Left lung (tissue), 10 donors: ENCODE results near the gene ALX4. TPM values are rescaled to one million over a fixed set of nuclear protein-coding genes. Genes with fewer than 3 reads are reported as not detected.

Source experiments
- ATAC-seq: fragments of 200-7000 bp; cut with Tn5 transposase; one replicate; pipeline ENCODE4 v1.9.1; 2020; ENCODE audit warnings: moderate library complexity
- DNase-seq, 4 donors: peaks; one replicate each; pipeline ENCODE4 v3.0.0-alpha.2; 2013 to 2020
- H3K27ac ChIP-seq, 2 donors: fragments of 200-600 bp; sonication (generic) in 1 of 2; one replicate each; pipeline versions ENCODE4 v1.5.0 to v1.8.0; 2020 to 2021
- H3K27me3 ChIP-seq, 2 donors: fragments of 200-600 bp; sonication (generic) in 1 of 2; one replicate each; pipeline versions ENCODE4 v1.5.0 to v1.8.0; 2020 to 2021
- H3K36me3 ChIP-seq, 2 donors: fragments of 200-600 bp; sonication (generic) in 1 of 2; one replicate each; pipeline versions ENCODE4 v1.5.0 to v1.8.0; 2020 to 2021
- H3K4me1 ChIP-seq, 2 donors: fragments of 200-600 bp; one replicate each; pipeline ENCODE4 v1.8.0; 2021
- H3K4me3 ChIP-seq, 2 donors: fragments of 200-600 bp; sonication (generic) in 1 of 2; one replicate each; pipeline versions ENCODE4 v1.5.0 to v1.8.0; 2020 to 2021; ENCODE audit warnings: mild to moderate bottlenecking in 1 of 2
- H3K9me3 ChIP-seq, 2 donors: fragments of 200-600 bp; sonication (generic) in 1 of 2; one replicate each; pipeline versions ENCODE4 v1.5.0 to v1.8.0; 2020 to 2021
- CTCF ChIP-seq, 2 donors: fragments of 200-600 bp; sonication (generic) in 1 of 2; IDR thresholded peaks; one replicate each; pipeline versions ENCODE4 v1.5.0 to v1.8.0; 2021; ENCODE audit warnings: antibody characterized with exemption in 2 of 2
- intact Hi-C, 2 donors: fragments of 100-400 bp; cut with DNase I; formaldehyde crosslinking; loops; one replicate each; pipeline versions ENCODE4 v1.11.2 to v1.14.2; 2022
- polyA plus RNA-seq, 6 donors: library from polyadenylated mRNA; unstranded; fragments of 120-200 nt; gene quantifications; one replicate each; pipeline ENCODE4 v1.2.1, GENCODE V29; 2013; ENCODE audit not compliant: insufficient read length in 6 of 6
- total RNA-seq, 2 donors: library from RNA; stranded (reverse); fragmentation: NEBNext Ultra II Directional; extraction: Animal tissue kit (Norgen Biotek cat#: 25700); gene quantifications; one replicate each; pipeline ENCODE4 v1.2.1, GENCODE V29; 2021
- donor health status: DM: no; HTN: yes; CAD: no.
- donor health status: DM: no; HTN: no; CAD: no.

The ALX4 gene
- total and polyA plus RNA-seq, 8 donors = 0.07 to 0.13 (median 0.10) TPM; not detected in 2

- H3K4me3 ChIP-seq = no peak overlapping the region
- H3K4me1 ChIP-seq = no peaks in the 10 kb centered on the region
- H3K27ac ChIP-seq = no peak overlapping the region
- TF ChIP-seq CTCF (IDR thresholded peaks at IDR 0.05) = no peak
- no peaks in the 10 kb centered on the region for H3K36me3 ChIP-seq
- H3K9me3 ChIP-seq = no peaks in the 10 kb centered on the region
- ATAC-seq = no peak
- intact Hi-C loops = no loop called here
- no peak for DNase-seq
- peaks cover 46 to 88% of the 10 kb centered on the region in 2 donors for H3K27me3 ChIP-seq
Observed at GRCh38 chr11:44338026-44338425, 28.1 kb upstream of the ALX4 start.

GRCh38 chr11:44335919-44336318, 26.0 kb upstream of the ALX4 start:
- Histone ChIP-seq H3K4me1 (no peaks in the 10 kb centered on the region), H3K36me3 (no peaks in the 10 kb centered on the region), H3K27me3 (peaks cover 46 to 100% of the 10 kb centered on the region in 2 donors)

GRCh38 chr11:44335052-44335760, 25.3 kb upstream of the ALX4 start:
- TF ChIP-seq CTCF (IDR thresholded peaks at IDR 0.05) = no peak
- intact Hi-C loops = no loop called here
- Histone ChIP-seq H3K36me3 (no peaks in the 10 kb centered on the region), H3K4me1 (no peaks in the 10 kb centered on the region), H3K27ac (no peak overlapping the region), H3K4me3 (no peak overlapping the region), H3K9me3 (no peaks in the 10 kb centered on the region), H3K27me3 (peaks cover 46 to 100% of the 10 kb centered on the region in 2 donors)
- no peak for DNase-seq
- ATAC-seq = no peak

More at GRCh38 chr11:44335919-44336318, 26.0 kb upstream of the ALX4 start:
- Histone ChIP-seq H3K27ac (no peak overlapping the region), H3K9me3 (no peaks in the 10 kb centered on the region), H3K4me3 (no peak overlapping the region)
- intact Hi-C loops = no loop called here
- DNase-seq (no peak), ATAC-seq (no peak)
- TF ChIP-seq CTCF (IDR thresholded peaks at IDR 0.05) = no peak

GRCh38 chr11:44334356-44335004, 24.5 kb upstream of the ALX4 start:
- ATAC-seq (no peak), DNase-seq (no peak)
- Histone ChIP-seq H3K9me3 (no peaks in the 10 kb centered on the region), H3K4me3 (no peak overlapping the region), H3K27me3 (peaks cover 46 to 100% of the 10 kb centered on the region in 2 donors), H3K27ac (no peak overlapping the region), H3K4me1 (no peaks in the 10 kb centered on the region), H3K36me3 (no peaks in the 10 kb centered on the region)
- intact Hi-C loops = no loop called here
- TF ChIP-seq CTCF (IDR thresholded peaks at IDR 0.05) = no peak
